Duodenal mucosa (tissue), 2 donors: ENCODE results near the gene JSRP1.

Experiments
- H3K27ac ChIP-seq: one replicate; pipeline ENCODE4 v1.7.0; 2013; ENCODE audit warnings: low read depth, low read length
- H3K27me3 ChIP-seq, 2 donors: one replicate each; pipeline ENCODE4 v1.7.0; 2013; ENCODE audit warnings: low read length in 2 of 2, control low read depth in 1 of 2; ENCODE audit not compliant: insufficient read depth in 2 of 2, control insufficient read depth in 1 of 2
- H3K36me3 ChIP-seq, 2 donors: one replicate each; pipeline ENCODE4 v1.7.0; 2013; ENCODE audit warnings: low read length in 2 of 2, control low read depth in 1 of 2; ENCODE audit not compliant: insufficient read depth in 2 of 2, control insufficient read depth in 1 of 2
- H3K4me1 ChIP-seq, 2 donors: one replicate each; pipeline ENCODE4 v1.7.0; 2013; ENCODE audit warnings: low read length in 2 of 2, control low read depth in 1 of 2; ENCODE audit not compliant: insufficient read depth in 2 of 2, control insufficient read depth in 1 of 2
- H3K4me3 ChIP-seq, 2 donors: one replicate each; pipeline ENCODE4 v1.7.0; 2013; ENCODE audit warnings: low read length in 2 of 2, low read depth in 1 of 2
- H3K9ac ChIP-seq, 2 donors: one replicate each; pipeline ENCODE4 v1.7.0; 2013; ENCODE audit warnings: low read length in 2 of 2, low read depth in 1 of 2
- H3K9me3 ChIP-seq, 2 donors: one replicate each; pipeline ENCODE4 v1.7.0; 2013; ENCODE audit warnings: low read length in 2 of 2, control low read depth in 1 of 2; ENCODE audit not compliant: control insufficient read depth in 1 of 2

JSRP1 gene

GRCh38 chr19:2202366-2202765, 53.9 kb downstream of the JSRP1 start:
- H3K9me3 ChIP-seq: no peaks in the 10 kb centered on the region
- H3K36me3 ChIP-seq: peaks cover 11 to 66% of the 10 kb centered on the region in 2 donors
- H3K27me3 ChIP-seq: no peaks in the 10 kb centered on the region
- no peaks in the 10 kb centered on the region for H3K4me1 ChIP-seq
- H3K9ac ChIP-seq: no peak overlapping the region
- no peak overlapping the region for H3K4me3 ChIP-seq
- no peak overlapping the region for H3K27ac ChIP-seq
